ENCODE results near the gene SNTA1. TPM values are rescaled to one million over a fixed set of nuclear protein-coding genes. Genes with fewer than 3 reads are reported as not detected.

SNTA1 gene
- total and polyA plus RNA-seq, 2 experiments from 2014 or later: 3.8 to 9.3 TPM

- no peaks in the 10 kb centered on the region for H3K9me2 ChIP-seq (ENCODE audit: insufficient read depth)
- 0 out of 2 replicates have a peak, but pooled peaks cover 4% of the 10 kb centered on the region for H3F3A ChIP-seq (replicated peaks; ENCODE audit: low read depth)
- H3K4me3 ChIP-seq: peak within 1 kb of the TSS; percentile 99
- Mint-ChIP-seq H3K4me1 (peaks cover 11% of the 10 kb centered on the region; the same call in 2 of the 3 replicates), H3K4me3 (peak within 1 kb of the TSS; percentile 95), H3K27ac (peak within 1 kb of the TSS; percentile 95), H3K27me3 (ENCODE audit: insufficient read depth, low read depth, poor library complexity) (peaks cover 4% of the 10 kb centered on the region), H3K9me3 (no peaks in the 10 kb centered on the region), H3K36me3 (ENCODE audit: low read depth) (peaks cover under 1% of the 10 kb centered on the region; the same call in 2 of the 3 replicates)
- peaks cover 6% of the 10 kb centered on the region; the same call in 1 of the 2 replicates for H3K4me1 ChIP-seq (ENCODE audit: insufficient read depth)
- peaks cover 6% of the 10 kb centered on the region; the same call in 1 of the 2 replicates for H4K20me1 ChIP-seq (replicated peaks; ENCODE audit: insufficient read depth)
- H3K27ac ChIP-seq (ENCODE audit: low read depth): no peak within 1 kb of the TSS
- peak; percentile 89 for TF ChIP-seq POLR2AphosphoS5 (IDR thresholded peaks at IDR 0.05; ENCODE audit: low read depth)
- peak; percentile 44 for TF ChIP-seq REST (IDR thresholded peaks at IDR 0.05; ENCODE audit: unreplicated experiment)
- TF ChIP-seq ZNF462 (CRISPR knock-in tag; IDR thresholded peaks at IDR 0.05): no peak
- peak; percentile 76 for TF ChIP-seq CREB1 (CRISPR knock-in tag; IDR thresholded peaks at IDR 0.05; ENCODE audit: low read depth)
- peak; percentile 69 for TF ChIP-seq ETS1 (IDR thresholded peaks at IDR 0.05)
- DNase-seq (ENCODE audit: low spot score): peak; percentile 97
- no peaks in the 10 kb centered on the region for H3K27me3 ChIP-seq (ENCODE audit: insufficient read depth)
- H3K4me2 ChIP-seq: peak within 1 kb of the TSS; percentile 98
- peak within 1 kb of the TSS; percentile 57 for H2AFZ ChIP-seq
- H3K79me2 ChIP-seq (replicated peaks; ENCODE audit: insufficient read depth): peaks cover 47% of the 10 kb centered on the region
- ATAC-seq: peak; percentile 96
- no peaks in the 10 kb centered on the region for H3K36me3 ChIP-seq (ENCODE audit: insufficient read depth)
Observed at GRCh38 chr20:33401184-33401920, 42.2 kb downstream of the SNTA1 start, which contains the start of gene CDK5RAP1. TSS of gene CDK5RAP1 (minus strand) at chr20:33401519. CDS start at chr20:33397064, 4,455 bp downstream.

All from GM23338 (cell line).